Prostate gland (tissue), 2 donors: ENCODE data around the gene TREM1.

Source experiments
- CTCF ChIP-seq, 4 experiments: fragments of 200-600 bp in 2 of 4; fragments of 450-650 bp in 2 of 4; sonication (generic) in 2 of 4; IDR thresholded peaks; 1 replicate in 3 of 4; 2 replicates in 1 of 4; pipeline ENCODE4 v1.5.1; 2016 to 2019; ENCODE audit warnings: antibody characterized with exemption in 4 of 4, mild to moderate bottlenecking in 2 of 4, moderate library complexity in 2 of 4
- POLR2A ChIP-seq: fragments of 450-650 bp; IDR thresholded peaks from one replicate; pipeline ENCODE4 v1.6.1; 2016; ENCODE audit warnings: antibody characterized with exemption, mild to moderate bottlenecking
- POLR2AphosphoS5 ChIP-seq: sonication (generic); formaldehyde crosslinking; IDR thresholded peaks from one replicate; pipeline ENCODE4 v1.6.1; 2017; ENCODE audit warnings: antibody characterized with exemption

GRCh38 chr6:41272591-41273240, 13.8 kb downstream of the TREM1 start:
- TF ChIP-seq CTCF (IDR thresholded peaks at IDR 0.05) (no peak), POLR2A (no peak), POLR2AphosphoS5 (no peak)
